NCI-H1436 (cell line): ENCODE data around the gene ZNF500.

Source experiments
- DNase-seq: peaks from one replicate; lab custom pipeline; 2025; lab: John Stamatoyannopoulos, UW

Gene ZNF500

DNA sequence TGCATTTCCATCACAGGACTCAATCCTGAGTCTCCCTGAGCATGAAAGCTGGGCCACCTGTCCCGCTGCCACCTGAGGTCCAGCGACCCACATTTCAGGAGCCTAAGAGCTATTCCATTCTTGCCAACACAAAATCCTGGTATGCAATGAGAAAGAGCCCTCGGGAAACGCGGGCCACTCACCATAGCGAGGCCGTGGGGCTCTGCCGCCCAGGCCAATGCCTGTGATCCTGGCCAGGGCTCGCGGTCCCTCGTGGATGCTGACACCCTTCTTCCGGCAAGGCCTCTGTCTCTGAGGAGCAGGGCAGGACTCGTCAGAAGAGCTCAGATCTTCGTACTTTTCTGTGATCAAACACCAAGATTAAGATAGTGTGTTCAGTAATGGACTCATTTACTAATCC lies 62.0 kb downstream of the ZNF500 start:
- no peak for DNase-seq

DNA sequence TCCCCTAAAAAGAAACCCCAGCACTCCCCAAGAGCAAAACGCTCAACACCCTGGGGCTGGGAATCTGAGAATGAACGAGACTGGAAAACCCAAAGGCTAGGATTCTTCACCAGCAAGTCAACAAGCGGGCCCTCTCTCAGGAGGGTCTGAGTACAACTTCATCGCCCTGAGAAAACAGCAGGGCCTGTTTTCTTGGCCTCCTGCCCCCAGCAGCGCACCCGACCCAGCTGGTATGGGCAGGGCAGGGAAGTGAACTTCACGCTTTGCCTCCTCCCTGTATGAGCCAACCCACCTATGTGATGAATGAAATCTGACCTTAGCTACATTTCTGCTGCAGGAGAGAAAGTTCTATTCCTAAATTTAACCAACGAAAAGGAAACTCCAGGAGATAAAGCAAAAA lies 62.5 kb downstream of the ZNF500 start:
- no peak for DNase-seq

- no peak for DNase-seq
These were observed 63.1 kb downstream of the ZNF500 start for GRCh38 chr16:4703906-4704305.

DNA sequence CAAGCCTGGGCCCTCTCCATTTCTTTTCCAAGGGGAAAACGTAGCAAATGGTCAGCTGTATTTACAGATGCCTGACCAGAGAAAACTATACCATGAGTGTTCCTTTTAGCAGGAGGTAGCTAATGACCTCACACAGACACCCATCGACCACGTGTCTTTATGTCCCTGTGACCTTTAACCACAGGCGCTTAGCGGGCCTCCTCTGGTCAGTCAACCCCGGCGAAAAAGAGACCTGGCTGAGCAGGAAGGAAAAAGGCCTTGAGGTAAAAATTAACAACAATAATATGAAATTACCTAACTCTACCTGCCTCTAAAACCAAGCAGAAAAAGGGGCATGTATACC lies 64.5 kb downstream of the ZNF500 start:
- no peak for DNase-seq

GRCh38 chr16:4701791-4702465 lies 65.0 kb downstream of the ZNF500 start:
- DNase-seq = no peak

- DNase-seq = no peak
These were observed 65.8 kb downstream of the ZNF500 start for GRCh38 chr16:4700997-4701743.

DNA sequence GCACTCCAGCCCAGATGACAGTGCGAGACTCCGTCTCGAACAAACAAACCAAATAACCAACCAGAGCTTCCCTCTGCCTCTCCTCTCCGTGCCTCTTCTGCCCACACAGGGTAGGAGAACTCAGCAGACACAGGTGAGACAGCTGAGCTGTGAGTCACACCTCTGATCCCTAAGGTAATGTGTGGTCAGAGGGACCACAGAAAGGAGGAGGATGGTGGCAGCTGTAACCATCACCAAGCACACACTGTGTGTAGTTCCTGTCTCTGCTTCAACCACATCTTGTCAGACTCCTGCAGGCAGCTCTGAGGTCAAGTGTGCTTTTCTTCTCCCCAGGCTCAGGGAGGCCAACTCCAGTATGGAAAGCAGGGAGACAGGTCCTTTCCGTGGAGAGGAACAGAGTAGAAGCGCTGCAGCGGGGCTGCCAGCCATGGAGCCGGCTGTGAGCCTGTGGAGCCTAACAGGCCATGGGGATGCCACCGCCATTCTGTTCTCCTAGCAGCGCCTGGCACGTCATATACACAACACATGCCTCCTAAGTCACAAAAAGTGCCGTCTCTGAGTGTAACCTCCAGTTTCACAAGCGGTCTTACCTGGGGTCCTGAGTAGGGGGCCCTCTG lies 66.5 kb downstream of the ZNF500 start:
- no peak for DNase-seq

DNA sequence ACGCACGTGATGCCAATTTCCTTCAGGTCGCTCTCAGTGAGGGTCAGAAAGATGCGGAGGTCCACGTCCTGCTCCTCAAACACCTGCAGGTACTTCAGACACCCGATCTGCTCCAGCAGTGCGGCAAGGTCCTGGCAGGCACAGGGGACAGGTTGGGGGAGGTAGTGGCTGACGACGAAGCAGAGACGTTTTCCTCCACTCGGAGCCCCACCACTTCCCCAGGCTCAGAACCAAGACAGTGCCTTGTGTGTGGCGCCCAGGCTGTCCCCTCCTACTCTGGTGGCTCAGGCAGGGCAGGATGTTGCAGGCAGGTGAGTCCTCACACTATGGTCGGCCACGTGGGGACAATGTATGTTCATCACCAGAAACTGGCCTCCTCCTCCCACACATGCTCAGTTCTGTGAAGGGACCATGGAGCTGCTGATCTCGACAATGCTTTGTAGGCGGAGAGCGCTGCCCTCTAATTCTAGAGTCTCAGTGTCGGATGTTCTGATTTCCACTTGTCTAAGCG lies 67.9 kb downstream of the ZNF500 start:
- DNase-seq = no peak

DNA sequence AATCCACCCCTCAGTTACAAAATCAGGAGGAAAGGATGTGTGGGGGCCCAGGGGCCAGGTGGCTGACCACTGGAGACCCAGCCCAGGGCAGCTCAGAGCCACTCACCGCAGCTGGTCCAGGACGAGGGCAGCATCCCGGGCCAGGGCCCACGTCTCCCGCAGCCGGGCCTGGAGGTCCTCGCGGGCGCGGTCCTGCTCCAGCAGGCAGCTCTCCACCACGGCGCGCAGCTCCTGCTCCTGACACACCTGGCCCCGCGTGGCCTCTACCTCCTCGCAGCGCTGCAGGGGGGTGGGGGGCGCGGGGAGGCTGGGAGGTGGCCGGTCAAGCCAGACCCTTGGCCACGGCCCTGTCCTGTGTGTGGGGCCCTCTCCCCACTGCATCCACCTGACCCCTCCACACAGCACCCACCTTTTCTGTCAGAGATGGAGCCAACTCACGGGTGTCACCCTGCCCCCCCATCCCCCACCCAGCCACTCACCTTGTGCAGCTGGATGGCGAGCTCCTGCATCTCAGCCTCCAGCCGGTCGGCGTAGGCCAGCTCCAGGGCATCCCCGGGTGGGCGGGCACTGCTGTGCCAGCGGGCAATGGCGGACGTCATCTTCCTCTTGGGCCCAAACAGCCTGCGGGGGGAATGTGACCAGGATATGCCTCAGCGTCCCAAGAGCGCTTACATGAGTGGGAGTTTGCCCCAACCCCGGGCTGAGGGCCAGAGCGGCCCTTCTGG lies 68.5 kb downstream of the ZNF500 start:
- DNase-seq = no peak
